ENCODE data around the gene STOX1.
"Not testable (repeated sequence)": the region's sequence is repeated elsewhere in the genome, so short reads cannot be mapped to it uniquely, and the experiment has no call there.

STOX1 gene

DNA sequence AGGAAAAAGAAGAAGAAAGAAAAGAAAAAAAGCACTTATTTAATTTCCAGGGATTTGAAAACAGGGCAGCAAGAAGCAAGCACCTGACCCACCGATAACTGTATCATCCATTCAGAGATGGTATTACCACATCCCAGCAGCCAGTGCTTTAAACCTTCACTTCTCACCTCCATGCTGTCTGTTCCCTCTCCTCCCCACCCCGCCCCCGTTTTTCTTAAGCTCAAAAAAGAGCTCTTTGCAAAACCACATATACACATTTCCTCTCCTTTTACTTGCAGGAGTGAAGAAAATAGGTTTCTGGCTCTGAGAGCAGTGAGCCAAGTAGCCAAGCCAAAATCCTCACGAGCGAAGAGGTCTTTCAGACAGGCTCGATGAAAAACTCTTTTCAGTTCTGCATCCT, 2.2 kb downstream of the STOX1 start:
- DNase-seq = no peak

DNA sequence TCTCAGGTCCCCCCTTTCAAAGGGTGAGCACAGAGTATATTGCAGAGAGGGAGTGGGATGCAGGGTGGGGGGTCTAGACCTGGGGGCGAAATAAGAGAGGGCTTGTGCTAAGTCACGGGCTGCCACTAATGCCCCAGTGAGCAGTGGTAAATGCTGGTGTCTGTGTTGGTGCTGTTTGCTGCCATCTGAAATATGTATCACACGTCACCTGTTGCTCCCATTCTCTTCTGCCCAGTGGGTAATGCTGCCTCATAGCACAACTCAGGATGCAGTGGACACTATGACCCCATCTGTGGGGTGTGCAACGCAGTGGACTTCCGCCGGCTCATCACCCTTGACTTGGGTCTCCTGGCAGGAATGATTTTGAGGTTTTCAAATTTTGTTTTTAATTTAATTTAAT, 2.6 kb downstream of the STOX1 start:
- no peak for DNase-seq

DNA sequence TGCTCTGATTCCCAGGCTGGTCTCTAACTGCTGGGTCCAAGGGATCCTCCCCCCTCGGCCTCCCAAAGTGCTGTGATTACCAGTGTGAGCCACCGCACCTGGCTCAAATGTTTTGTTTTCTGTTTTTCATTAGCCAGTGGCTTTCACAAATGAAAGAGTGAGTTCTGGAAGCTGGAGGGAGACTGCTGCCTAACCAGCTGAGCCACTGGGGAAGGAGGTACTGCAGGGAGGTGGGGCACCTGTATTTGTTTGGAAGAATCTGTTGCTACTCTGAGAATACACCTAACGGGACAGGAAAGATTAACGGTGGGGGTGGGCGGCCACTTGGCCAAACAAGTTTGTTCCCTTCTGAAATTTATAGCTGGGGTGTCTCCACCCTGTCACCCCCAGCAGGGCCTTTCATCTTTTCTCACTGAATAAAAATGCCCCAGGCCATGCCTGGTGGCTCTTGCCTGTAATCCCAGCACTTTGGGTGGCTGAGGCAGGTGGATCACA, 4.7 kb downstream of the STOX1 start:
- DNase-seq = no peak

DNA sequence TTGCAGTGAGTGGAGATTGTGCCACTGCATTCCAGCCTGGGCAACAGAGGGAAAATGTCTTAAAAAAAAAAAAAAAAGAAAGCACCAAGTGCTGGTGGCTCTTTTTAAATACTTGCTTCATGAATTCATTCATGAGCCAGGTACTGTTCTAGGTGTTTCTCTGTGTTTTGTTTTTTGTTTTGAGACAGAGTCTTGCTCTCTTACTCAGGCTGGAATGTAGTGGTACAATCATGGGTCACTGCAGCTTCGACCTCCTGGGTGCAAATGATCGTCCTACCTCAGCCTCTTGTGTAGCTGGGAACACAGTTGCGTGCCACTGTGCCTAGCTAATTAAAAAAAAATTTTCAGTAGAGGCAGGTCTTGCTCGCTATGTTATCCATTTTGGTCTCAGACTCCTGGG, 5.3 kb downstream of the STOX1 start:
- DNase-seq = no peak

DNA sequence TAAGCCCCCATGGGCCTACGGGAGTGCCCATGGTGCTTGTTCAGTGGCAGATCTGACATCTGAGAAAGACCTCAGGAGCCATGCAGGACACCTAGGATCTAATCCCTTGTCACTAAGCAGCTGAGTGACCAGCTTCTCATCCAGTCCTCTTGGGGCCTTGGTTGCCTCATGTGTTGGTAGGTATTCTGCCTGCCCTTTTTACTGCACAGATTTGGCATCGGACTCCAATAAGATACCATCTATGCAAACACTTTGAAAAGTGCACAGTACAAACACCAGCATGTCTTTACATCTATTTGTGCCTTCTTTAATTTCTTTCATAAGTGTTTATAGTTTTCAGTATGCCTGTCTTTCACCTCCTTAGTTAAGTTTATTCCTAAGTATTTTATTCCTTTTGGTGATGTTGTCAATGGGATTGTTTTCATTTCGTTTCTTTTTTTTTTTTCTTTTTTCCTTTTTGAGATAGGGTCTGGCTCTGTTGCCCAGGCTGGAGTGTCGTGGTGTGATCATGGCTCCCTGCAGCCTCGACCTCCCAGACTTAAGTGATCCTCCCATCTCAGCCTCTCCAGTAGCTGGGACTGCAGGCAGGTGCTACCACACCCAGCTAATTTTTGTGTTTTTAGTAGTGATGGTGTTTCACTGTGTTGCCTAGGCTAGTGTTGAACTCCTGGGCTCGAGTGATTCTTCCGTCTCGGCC, 10.4 kb downstream of the STOX1 start:
- no peak for DNase-seq

DNA sequence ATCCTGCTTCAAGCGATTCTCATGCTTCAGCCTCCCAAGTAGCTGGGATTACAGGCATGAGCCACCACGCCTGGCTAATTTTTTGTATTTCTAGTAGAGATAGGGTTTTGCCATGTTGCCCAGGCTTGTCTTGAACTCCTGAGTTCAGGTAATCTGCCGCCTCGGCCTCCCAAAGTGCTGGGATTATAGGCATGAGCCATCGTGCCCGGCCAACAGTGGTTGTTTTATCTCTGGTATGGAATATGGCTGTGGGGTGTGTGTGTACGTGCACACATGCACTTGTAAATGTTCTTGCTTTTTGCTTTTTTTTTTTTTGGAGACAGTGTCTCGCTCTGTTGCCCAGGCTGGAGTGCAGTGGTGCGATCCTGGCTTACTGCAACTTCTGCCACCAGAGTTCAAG, 13.3 kb downstream of the STOX1 start:
- not testable (repeated sequence) for DNase-seq

DNA sequence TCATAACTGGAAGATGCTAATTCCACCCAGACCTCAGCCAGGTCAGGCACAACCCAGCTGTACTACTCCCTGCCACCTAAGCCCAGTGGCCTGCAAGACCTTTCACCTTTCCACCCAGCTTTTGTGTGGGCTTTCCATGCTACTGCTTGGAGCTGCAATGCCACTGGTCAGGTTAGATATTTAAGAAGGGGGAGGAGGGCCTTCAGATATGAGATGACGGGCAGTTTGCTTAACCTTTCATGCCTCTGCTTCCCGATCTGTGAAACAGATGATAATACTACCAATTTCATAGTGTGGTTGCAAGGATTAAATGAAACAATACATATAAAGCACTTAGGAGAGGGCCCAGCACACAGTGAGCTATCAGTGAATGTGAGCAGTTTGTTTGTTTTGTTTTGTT, 20.9 kb downstream of the STOX1 start:
- no peak for DNase-seq

DNA sequence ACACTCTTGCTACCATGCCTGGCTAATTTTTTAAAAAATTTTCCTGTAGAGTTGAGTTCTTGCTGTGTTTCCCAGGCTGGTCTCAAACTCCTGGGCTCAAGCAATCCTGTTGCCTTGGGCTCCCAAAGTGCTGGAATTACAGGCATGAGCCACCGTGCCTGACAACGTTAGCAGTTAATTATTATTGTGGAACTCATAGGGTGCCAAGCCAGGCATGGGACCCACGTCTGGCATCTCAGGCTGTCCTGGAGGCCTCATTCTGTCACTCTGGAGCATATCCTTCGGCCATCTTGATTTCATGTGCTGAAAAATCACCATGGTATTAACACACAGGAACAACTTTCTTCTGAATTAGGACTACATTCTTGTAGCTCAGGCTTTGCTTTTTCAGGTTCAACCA, 21.5 kb downstream of the STOX1 start:
- DNase-seq = no peak

DNA sequence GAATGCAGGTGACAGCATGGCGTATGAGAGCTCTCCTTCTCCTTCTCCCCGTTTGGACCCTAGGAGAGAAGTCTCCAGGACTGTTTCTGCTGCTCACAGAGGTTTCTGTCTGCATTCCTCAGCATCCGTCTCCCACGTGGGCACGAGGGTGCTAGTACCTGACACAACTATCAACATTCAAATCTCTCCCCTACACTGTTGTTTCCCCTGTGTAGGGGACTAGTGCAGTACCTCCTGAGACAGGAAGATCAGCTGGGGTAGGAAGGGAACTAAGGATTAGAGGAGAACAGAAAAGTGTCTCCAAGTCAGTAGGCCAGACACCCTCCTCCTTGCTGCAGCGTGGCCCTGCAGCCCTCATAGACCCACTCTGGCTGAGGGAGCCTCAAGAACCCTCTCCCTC, 29.0 kb downstream of the STOX1 start:
- DNase-seq = no peak

DNA sequence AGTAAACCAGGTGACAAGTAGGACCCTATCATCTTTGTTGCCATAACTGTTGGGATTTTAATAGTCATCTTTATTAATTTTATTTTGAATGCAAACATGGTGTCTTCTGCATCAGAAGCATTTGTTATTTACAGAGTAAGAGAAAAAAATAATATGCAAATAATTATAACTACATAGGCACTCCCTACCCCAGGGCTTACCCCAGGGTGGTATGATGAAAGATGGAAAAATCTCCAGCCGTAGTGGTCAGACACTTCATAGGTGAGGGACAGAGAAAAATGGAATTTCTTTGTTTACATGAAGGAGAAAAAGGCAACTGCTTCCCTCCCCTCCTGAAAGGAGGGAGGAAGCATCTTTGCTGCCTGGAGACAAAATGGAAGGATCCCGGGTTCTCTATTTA, 29.7 kb downstream of the STOX1 start:
- DNase-seq = no peak

DNA sequence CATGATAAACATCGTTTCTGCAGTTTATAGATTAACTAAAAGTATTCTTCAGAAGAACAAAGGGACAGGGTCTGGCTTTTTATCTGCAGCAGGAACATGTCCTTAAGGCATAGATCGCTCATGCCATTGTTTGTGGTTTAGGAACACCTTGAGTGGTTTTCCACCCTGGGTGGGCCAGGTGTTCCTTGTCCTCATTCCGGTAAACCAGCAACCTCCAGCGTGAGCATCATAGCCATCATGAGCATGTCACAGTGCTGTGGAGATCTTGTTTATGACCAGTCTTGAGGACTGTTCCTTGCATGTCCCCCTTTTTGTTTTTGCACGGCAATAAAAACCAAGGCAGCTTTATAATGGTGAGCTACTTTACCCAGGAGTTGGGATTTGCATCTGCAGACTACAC, 33.9 kb downstream of the STOX1 start:
- no peak for DNase-seq

DNA sequence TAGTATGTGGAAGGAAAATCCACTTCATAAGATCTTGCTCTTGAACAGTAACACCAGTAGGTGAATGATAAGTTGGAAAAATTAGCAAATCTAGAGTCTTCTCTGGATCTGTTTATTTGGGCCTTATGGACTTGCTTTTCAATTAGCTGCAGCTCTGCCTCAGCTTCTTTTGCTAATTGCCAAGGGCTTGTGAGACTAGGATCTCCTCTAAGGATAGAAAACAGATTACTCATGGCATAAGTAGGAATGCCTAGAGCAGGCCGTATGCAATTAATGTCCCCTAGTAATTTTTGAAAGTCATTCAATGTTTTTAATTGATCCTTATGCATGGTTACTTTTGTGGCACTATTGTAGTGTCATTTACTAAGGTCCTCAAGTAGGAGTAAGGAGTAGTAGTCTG, 37.3 kb downstream of the STOX1 start:
- DNase-seq = no peak

DNA sequence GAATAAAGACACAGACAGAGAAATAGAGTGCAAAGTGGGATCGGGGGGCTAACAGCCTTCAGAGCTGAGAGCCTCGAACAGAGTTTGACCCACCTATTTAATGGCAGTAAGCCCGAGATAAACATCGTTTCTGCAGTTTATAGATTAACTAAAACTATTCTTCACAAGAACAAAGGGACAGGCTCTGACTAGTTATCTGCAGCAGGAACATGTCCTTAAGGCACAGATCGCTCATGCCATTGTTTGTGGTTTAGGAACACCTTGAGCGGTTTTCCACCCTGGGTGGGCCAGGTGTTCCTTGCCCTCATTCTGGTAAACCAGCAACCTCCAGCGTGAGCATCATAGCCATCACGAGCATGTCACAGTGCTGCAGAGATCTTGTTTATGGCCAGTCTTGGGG, 40.8 kb downstream of the STOX1 start:
- not testable (repeated sequence) for DNase-seq

DNA sequence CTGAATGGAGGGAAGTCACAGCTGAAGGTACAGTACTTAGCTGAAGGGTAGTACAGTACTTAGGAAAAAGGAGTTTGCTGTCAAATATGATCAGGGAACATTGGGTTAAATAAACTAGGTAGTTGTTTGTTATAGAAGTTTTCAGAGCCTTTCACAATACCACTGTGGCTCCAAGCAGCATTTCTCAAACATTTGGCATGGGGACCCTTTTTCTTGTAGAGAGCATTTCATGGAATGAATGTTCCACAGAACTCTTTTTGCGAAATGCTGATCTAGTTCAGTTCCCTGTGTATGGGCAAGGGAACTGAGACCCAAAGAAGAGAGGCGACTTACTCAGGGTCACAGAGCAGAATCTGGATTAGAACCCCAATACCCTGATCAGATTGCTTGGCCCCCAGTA, 42.3 kb downstream of the STOX1 start:
- no peak for DNase-seq

DNA sequence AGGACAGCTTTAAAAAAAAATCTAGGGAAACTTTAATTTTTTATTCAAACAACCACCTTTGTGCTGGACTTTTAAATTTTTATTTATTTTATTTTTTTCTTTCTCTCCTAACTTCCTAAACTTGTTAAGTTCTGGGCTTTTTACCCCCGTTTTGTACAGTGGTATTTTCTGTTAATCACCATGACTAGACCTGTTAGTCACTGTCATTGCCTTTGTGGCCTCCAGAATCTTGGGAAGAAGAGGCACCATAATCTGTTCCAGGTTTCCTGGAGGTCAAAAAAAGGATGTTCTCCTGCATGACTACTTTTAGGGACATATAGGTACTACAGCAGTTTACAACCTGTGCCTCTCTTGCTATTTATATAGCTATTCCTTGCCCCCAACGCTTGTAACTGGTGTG, 42.7 kb downstream of the STOX1 start:
- DNase-seq = no peak

DNA sequence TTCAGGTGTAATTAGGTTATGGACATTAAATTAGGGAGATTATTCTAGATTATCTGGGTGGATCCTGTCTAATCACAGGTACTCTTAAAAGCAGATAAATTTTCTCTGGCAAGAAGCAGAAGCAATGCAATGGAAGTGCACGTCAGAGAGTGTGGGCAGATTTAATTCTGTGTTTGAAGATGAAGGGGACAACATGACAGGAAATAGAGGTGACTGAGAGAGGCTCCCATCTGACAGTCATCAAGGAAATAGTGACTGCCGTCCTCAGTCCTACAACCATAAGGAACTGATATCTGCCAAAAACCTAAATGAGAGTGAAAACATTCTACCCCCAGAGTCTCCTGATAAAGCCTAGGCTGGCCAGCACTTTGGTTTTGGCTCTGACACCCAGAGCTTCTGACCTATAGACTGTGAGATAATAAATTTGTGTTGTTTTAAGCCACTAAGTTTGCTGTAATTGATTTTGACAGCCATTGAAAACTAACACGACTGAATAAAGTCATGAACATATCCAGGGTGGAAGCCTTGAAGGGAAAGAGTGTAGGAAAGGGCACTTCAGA, 43.3 kb downstream of the STOX1 start:
- DNase-seq = no peak

DNA sequence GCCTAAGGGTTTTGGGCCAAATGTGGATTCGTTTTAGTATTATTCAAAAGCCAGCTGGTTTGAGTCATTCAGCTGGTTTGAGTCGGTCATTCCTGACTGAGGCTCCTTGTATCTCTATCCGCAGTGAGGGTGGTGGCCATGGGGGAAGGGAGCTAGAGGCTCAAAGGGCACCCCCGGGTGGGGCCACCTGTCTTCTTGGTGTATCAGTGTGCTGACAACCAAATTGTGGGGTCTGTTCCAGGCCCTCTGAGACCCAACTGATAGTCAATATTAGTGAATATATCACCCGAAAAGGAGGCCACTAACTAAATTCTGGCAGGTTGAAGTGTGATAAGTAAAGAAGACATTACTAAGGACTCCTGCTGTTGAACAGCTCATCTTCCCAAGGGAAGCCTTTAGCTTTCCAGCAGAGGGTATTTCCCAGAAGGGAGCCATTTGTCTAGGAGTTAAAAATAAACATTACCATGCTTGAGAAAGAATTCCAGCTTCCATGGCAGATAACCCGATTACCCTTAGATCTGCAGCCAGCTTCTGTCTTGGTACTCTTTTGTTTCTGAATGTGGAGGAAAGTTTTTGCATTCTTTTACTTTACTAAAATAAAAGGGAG, 43.9 kb downstream of the STOX1 start:
- DNase-seq = no peak

DNA sequence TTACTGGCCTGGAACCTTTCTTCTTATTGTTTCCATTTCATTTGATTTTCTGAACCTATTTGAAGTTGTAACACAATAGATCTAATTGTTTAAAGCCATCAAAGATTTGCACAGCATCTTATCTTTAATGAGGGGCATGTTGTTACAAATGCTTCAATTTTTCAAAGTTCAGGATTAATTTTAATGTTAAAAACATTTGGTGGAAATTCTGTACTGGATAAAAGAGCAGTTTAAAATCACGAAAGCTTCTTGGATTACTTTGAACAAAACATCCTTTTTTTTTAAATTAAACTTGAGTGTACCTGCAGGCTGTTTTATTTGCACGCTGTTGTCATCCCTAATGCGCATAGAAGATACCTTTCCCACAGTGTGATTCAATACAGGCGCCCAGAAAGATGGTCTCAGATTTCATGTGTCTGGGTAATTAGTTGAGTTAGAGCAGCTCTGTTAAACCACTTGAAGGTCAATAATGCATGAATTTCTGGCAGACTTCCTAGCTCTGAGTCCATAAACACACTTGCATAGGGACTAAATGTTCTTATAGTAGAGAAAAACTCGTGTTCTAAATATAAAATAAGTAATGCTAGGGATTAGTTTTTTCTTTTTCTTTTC, 44.5 kb downstream of the STOX1 start:
- no peak for DNase-seq

DNA sequence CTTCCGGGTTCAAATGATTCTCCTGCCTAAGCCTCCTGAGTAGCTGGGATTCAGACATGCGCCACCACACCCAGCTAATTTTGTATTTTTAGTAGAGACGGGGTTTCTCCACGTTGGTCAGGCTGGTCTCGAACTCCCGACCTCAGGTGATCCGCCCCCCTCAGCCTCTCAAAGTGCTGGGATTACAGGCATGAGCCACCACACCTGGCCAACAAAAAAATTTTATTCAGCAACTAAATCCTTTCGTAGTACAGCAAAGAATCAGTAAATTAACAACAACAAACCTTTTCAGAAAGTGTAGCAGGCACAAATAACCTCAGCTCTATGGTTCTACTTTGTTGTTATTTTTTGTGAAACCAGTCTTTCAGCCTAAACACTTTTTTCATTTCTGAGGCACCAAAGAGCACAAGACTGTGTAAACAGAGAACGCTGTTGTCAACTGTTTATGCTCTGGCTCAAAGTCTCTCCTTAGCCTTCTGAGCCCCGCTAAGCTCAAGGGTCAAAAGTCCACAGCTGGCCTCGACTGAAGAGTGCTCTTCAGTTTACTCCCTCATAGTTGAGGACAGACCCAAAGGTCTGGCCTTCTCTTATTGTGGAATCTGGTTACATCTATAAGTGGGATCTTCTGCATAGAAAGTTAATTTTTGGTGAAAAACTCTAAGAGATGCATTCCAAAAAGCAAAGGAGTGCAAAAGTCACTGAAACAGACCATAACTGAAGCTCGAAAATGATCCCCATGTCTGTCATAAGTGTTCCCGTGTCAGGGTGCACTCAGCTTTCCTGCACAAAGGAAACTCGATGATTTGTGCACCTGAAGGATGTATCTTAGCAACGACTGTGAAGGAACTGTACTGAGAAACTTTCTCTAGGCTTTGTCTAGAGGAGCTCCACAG, 49.2 kb downstream of the STOX1 start:
- DNase-seq = no peak

DNA sequence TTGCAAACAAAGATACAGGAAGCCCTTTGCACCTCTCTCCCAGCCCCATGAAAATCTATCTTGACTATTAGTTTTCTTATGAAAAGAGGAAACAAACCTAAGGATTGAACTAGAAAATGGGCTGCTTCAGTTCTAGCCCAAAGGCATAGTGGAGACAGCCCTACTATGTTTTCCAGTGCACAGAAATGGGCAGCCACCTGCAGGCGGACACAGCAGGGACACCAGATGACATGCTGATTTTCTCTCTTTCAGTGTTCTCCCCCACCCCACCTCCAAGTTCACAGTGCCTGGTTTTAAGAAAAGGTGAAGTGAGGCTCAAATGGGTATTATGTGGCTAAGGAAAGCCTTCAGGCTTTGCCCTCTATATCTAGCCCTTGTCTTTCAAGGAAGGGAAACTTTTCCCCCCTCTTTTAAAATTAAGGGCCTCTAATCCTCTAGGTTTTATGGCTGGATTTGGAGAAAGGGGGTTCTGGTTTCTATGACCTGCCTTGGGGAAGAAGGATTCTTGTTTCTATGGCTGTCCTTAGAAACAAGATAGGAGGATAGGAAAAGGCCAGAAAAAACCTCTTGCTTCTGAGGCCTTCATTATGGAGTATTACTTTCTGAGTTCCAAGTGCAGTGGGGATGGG, 50.3 kb downstream of the STOX1 start:
- no peak for DNase-seq

DNA sequence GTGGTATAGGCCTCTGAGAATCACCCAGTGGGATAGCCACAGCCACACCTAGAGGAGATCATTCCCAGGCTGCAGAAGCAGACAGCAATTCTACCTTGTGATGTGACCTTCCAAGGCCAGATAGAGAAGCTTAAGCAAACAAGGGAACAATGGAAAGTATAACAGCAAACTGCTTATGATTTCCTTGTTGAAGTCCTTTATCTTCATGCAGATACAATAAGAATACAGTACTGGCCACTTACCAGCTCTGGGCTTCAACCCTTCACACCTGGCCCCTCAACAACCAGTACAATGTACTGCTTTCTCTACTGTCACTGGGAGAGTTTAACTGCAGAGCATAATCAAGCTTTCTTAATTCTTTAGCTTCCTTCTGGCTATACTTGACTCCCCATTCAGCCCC, 51.2 kb downstream of the STOX1 start:
- no peak for DNase-seq

DNA sequence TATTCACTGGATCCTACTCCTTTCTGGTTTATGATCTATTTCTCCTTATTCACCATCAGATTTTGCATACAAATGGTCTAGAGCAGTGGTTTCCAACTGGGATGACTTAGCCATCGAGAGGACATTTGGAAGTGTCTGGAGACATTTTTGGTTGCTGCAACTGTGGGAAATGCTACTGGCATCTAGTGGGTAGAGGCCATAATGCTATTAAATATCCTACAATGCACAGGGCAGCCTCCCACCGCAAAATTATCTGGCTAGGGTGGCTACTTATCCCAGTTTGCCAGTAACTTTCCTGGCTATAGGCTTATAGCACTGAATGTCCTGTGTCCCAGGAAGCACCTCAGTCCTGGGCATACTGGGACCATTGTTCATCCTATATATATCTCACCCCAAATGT, 52.3 kb downstream of the STOX1 start:
- DNase-seq = no peak

DNA sequence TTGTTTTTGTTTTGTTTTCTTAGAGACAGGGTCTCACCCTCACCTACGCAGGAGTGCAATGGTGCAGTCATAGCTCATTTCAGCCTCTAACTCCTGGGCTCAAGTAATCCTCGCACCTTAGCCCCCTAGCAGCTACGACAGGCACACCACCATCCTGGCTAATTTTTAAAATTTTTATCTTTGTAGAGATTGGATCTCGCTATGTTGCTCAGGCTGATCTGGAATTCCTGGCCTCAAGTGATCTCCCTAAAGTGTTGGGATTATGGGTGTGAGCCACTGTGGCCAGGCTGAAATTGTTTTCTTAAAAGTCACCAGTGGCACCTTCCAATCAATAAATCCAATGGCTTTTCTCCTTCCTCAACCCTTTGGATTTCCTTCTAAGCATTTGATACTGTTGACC, 52.9 kb downstream of the STOX1 start:
- no peak for DNase-seq

Measured in T-helper 9 cell (primary cell).